Thyroid gland (tissue), 4 donors: ENCODE data around the gene DDX21. TPM values are rescaled to one million over a fixed set of nuclear protein-coding genes. Genes with fewer than 3 reads are reported as not detected.
A peak's percentile ranks its signal among the peaks of the same experiment; 100 is the strongest.
"Not testable (repeated sequence)": the region's sequence is repeated elsewhere in the genome, so short reads cannot be mapped to it uniquely, and the experiment has no call there.

ENCODE experiments used
- DNase-seq, 2 donors: peaks; one replicate each; pipeline ENCODE4 v3.0.0-alpha.2; 2019
- H3K27ac ChIP-seq, 3 donors: fragments of 200-600 bp; sonication (generic); 1 replicate in 2 of 3; 2 replicates in 1 of 3; pipeline ENCODE4 v1.5.1; 2016 to 2019; ENCODE audit warnings: mild to moderate bottlenecking in 1 of 3, moderate library complexity in 1 of 3
- H3K27me3 ChIP-seq: fragments of 200-600 bp; sonication (generic); one replicate; pipeline ENCODE4 v1.5.1; 2019
- H3K36me3 ChIP-seq, 2 donors: fragments of 200-600 bp; sonication (generic); one replicate each; pipeline ENCODE4 v1.5.1; 2016 to 2019
- H3K4me1 ChIP-seq, 2 donors: fragments of 200-600 bp; sonication (generic); one replicate each; pipeline ENCODE4 v1.5.1; 2017 to 2019
- H3K4me3 ChIP-seq, 3 donors: fragments of 200-600 bp; sonication (generic); replicated peaks in 1 of 3; 1 replicate in 2 of 3; 2 replicates in 1 of 3; pipeline ENCODE4 v1.5.1; 2016; ENCODE audit warnings: mild to moderate bottlenecking in 1 of 3
- H3K9me3 ChIP-seq: fragments of 200-600 bp; sonication (generic); one replicate; pipeline ENCODE4 v1.5.1; 2017
- POLR2A ChIP-seq, 2 donors: fragments of 450-650 bp; IDR thresholded peaks; one replicate each; pipeline ENCODE4 v1.6.1; 2017; ENCODE audit warnings: antibody characterized with exemption in 2 of 2, mild to moderate bottlenecking in 2 of 2, moderate library complexity in 1 of 2
- WGBS, 2 donors: methylation state at CpG; one replicate each; pipeline ENCODE4 v1.1.5; 2017; 5-methylcytosine and 5-hydroxymethylcytosine counted together
- intact Hi-C: fragments of 100-400 bp; cut with DNase I; formaldehyde crosslinking; loops from one replicate; pipeline ENCODE4 v1.15.1; 2023
- total RNA-seq, 4 donors: library from RNA; depleted of rRNA; stranded (reverse); fragments of >200 nt; gene quantifications; one replicate each; pipeline ENCODE4 v1.2.3, GENCODE V29; 2016
- TF ChIP-seq, protein P1 (sequence below), 6 experiments: fragments of 200-600 bp in 3 of 6; fragments of 450-650 bp in 3 of 6; sonication (generic) in 3 of 6; IDR thresholded peaks; one replicate each; pipeline ENCODE4 v1.5.1; 2016 to 2019; ENCODE audit warnings: antibody characterized with exemption in 6 of 6, mild to moderate bottlenecking in 2 of 6, inconsistent platforms in 1 of 6, moderate library complexity in 1 of 6

Gene DDX21
- total RNA-seq, 4 donors from 2014 or later: 30.9 to 56.1 (median 38.1) TPM

DNA sequence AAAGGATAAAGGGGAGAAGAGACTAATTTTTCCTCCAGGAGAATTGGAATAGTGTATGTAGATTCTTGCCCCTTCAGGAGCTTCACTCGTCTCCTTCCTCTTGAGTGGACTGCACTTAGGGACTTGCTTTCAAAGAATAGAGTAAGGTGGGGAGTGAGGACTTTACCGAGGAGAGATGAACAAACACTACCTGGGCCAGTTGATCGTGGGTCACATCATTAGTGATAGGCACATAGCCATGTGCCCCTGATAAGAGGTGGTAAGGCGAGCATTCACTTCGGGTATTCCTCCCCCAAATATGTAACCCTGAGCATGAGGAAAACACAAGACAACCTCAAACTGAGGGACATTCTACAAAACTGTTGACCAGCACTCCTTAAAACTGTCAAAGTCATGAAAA is 18.0 kb downstream of the DDX21 start:
- Histone ChIP-seq H3K27me3 (no peaks in the 10 kb centered on the region), H3K9me3 (no peaks in the 10 kb centered on the region), H3K4me3 (no peak overlapping the region), H3K27ac (no peak overlapping the region), H3K4me1 (no peaks in the 10 kb centered on the region), H3K36me3 (peaks cover 30 to 84% of the 10 kb centered on the region in 2 donors)
- DNase-seq: no peak
- 82 to 92% methylated on average over 5 of the region's 5 CpGs for WGBS, 2 donors
- intact Hi-C loops: no loop called here
- TF ChIP-seq, protein P1, sequence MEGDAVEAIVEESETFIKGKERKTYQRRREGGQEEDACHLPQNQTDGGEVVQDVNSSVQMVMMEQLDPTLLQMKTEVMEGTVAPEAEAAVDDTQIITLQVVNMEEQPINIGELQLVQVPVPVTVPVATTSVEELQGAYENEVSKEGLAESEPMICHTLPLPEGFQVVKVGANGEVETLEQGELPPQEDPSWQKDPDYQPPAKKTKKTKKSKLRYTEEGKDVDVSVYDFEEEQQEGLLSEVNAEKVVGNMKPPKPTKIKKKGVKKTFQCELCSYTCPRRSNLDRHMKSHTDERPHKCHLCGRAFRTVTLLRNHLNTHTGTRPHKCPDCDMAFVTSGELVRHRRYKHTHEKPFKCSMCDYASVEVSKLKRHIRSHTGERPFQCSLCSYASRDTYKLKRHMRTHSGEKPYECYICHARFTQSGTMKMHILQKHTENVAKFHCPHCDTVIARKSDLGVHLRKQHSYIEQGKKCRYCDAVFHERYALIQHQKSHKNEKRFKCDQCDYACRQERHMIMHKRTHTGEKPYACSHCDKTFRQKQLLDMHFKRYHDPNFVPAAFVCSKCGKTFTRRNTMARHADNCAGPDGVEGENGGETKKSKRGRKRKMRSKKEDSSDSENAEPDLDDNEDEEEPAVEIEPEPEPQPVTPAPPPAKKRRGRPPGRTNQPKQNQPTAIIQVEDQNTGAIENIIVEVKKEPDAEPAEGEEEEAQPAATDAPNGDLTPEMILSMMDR (IDR thresholded peaks at IDR 0.05): no peak
- TF ChIP-seq POLR2A (IDR thresholded peaks at IDR 0.05): no peak

DNA sequence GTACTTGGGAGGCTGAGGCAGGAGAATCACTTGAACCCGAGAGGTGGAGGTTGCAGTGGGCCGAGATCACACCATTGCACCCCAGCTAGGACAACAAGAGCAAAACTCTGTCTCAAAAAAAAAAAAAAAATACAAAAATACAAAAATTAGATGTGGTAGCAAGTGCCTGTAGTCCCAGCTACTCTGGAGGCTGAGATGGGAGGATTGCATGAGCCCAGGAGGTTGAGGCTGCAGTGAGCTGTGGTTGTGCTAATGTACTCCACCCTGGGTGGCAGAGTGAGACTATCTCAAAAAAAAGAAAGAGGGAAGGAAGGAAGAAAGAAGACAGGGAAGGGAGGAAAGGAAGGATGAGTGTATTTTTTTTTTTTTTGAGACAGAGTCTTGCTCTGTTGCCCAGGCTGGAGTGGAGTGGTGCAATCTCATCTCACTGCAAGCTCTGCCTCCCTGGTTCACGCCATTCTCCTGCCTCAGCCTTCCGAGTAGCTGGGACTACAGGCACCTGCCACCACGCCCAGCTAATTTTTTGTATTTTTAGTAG is 20.0 kb downstream of the DDX21 start:
- H3K4me3 ChIP-seq, H3K4me1 ChIP-seq, H3K27ac ChIP-seq, H3K9me3 ChIP-seq, H3K27me3 ChIP-seq, DNase-seq, intact Hi-C loops: not testable (repeated sequence)
- 95 to 97% methylated on average over 5 of the region's 5 CpGs for WGBS, 2 donors
- peaks cover 36 to 75% of the 10 kb centered on the region in 2 donors for H3K36me3 ChIP-seq

DNA sequence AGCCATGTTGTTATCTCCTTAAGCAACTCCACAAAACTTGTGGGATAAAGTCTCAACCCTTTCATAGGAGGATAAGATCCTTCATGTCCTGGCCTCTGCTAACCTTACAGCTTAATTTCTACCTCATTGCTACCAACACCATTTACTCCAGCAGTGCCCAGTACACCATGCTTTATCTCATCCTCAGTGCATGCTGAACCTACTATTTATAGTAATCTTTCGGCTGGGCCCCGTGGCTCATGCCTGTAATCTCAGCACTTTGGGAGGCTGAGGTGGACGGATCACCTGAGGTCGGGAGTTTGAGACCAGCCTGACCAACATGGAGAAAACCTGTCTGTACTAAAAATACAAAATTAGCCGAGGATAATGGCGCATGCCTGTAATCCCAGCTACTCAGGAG is 23.8 kb downstream of the DDX21 start:
- H3K4me3 ChIP-seq, H3K9me3 ChIP-seq, intact Hi-C loops, H3K27ac ChIP-seq, H3K4me1 ChIP-seq, DNase-seq, H3K27me3 ChIP-seq: not testable (repeated sequence)
- peaks cover 27 to 55% of the 10 kb centered on the region in 2 donors for H3K36me3 ChIP-seq
- WGBS, 2 donors: 93 to 95% methylated on average over 6 of the region's 6 CpGs

DNA sequence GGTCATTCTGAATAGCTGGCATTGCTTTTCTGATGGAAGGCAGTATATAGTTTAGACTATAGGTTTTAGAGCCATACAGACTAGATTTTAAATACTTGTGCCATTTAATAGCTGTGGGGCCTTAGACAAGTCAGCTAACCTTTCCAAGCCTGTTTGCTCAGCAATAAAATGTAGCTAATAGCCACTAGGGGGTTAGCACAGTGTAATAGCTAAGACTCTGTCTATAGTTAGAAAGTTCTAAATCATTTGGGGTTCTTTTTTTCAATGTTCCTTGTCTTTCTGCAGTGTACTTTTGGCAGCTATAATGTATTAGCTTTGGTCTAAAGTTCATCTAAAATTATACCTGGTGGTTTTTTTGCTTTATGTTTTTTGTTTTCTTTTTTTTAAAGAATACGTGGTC is 25.1 kb downstream of the DDX21 start:
- WGBS, 2 donors: 91 to 98% methylated on average over 1 of the region's 1 CpG
- DNase-seq: no peak
- Histone ChIP-seq H3K27me3 (no peaks in the 10 kb centered on the region), H3K36me3 (peaks cover 27 to 49% of the 10 kb centered on the region in 2 donors), H3K27ac (no peak overlapping the region), H3K4me3 (no peak overlapping the region), H3K4me1 (peaks cover 0 to 8% of the 10 kb centered on the region in 2 donors), H3K9me3 (no peaks in the 10 kb centered on the region)
- intact Hi-C loops: no loop called here
- no peak for TF ChIP-seq POLR2A (IDR thresholded peaks at IDR 0.05)
- TF ChIP-seq, protein P1 (IDR thresholded peaks at IDR 0.05): peak in 1 of 6 experiments; percentile 8

DNA sequence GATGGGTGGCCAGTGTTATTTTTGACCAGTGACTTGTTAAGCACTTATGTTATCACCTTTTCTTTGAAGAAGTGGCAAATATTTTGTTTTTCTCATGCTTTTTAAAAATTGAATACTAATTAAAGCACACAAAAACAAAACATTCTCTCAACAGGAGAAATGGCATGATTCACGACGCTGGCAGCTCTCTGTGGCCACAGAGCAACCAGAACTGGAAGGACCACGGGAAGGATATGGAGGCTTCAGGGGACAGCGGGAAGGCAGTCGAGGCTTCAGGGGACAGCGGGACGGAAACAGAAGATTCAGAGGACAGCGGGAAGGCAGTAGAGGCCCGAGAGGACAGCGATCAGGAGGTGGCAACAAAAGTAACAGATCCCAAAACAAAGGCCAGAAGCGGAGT is 26.4 kb downstream of the DDX21 start:
- TF ChIP-seq POLR2A (IDR thresholded peaks at IDR 0.05): no peak
- TF ChIP-seq, protein P1 (IDR thresholded peaks at IDR 0.05): no peak
- no peak overlapping the region for H3K27ac ChIP-seq
- H3K4me1 ChIP-seq: peaks cover 0 to 8% of the 10 kb centered on the region in 2 donors
- peaks cover 19 to 45% of the 10 kb centered on the region in 2 donors for H3K36me3 ChIP-seq
- DNase-seq: no peak
- no peak overlapping the region for H3K4me3 ChIP-seq
- no peaks in the 10 kb centered on the region for H3K9me3 ChIP-seq
- WGBS, 2 donors: 93 to 94% methylated on average over 11 of the region's 11 CpGs
- H3K27me3 ChIP-seq: no peaks in the 10 kb centered on the region
- intact Hi-C loops: no loop called here

DNA sequence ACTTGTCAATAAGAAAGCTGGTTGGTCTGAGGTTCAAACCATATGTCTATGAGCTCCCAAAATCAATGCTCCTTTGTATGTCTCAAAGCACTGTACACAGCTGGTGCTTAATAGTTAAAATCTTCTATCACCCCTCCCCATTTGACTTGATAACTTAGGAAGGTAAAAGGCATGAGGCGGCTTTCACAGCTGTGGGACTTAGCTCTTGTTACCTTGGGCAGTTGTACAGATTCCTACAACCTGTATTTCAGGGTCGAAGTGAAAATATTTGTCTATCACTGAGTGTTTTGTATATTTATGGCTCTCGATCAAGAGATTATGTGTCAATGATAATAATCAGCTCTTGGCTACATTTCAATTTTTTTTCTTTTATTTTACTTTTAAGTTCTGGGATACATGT is 31.6 kb downstream of the DDX21 start:
- H3K4me1 ChIP-seq: peaks cover 20 to 37% of the 10 kb centered on the region in 2 donors
- peaks cover 8 to 15% of the 10 kb centered on the region in 2 donors for H3K36me3 ChIP-seq
- H3K27me3 ChIP-seq: no peaks in the 10 kb centered on the region
- H3K27ac ChIP-seq: no peak overlapping the region
- TF ChIP-seq, protein P1 (IDR thresholded peaks at IDR 0.05): no peak
- no peak for TF ChIP-seq POLR2A (IDR thresholded peaks at IDR 0.05)
- WGBS, 2 donors: 81 to 85% methylated on average over 3 of the region's 3 CpGs
- no peak overlapping the region for H3K4me3 ChIP-seq
- no peak for DNase-seq
- intact Hi-C loops: no loop called here
- no peaks in the 10 kb centered on the region for H3K9me3 ChIP-seq
